HG03565 (cell line): ENCODE data around the gene KRTAP20-1.

Source experiments
- ATAC-seq: cut with Tn5 transposase; IDR thresholded peaks from one replicate; pipeline ENCODE4 v1.9.1; 2021; ENCODE audit warnings: mild to moderate bottlenecking, moderate library complexity; ENCODE audit not compliant: unreplicated experiment

Gene KRTAP20-1

GRCh38 chr21:30642564-30642963 is 26.3 kb downstream of the KRTAP20-1 start, which contains the start of gene KRTAP20-3:
Gene KRTAP20-3, plus strand, starts transcription at chr21:30642864.
- no peak for ATAC-seq

- ATAC-seq, result no peak
Observed at GRCh38 chr21:30646904-30647414, 30.7 kb downstream of the KRTAP20-1 start.

GRCh38 chr21:30652891-30653290 is 36.7 kb downstream of the KRTAP20-1 start:
- no peak for ATAC-seq
